Heart right ventricle (tissue), 16 donors: ENCODE measurements around the gene GAD1. TPM values are rescaled to one million over a fixed set of nuclear protein-coding genes. Genes with fewer than 3 reads are reported as not detected.

Source experiments
- ATAC-seq, 8 donors: fragments of 200-7000 bp; cut with Tn5 transposase; one replicate each; pipeline ENCODE4 v1.9.1; 2020; ENCODE audit warnings: mild to moderate bottlenecking in 8 of 8, moderate library complexity in 8 of 8, moderate number of reproducible peaks in 1 of 8
- DNase-seq, 2 donors: peaks; one replicate each; pipeline ENCODE4 v3.0.0-alpha.2; 2020
- H3K27ac ChIP-seq, 10 donors: fragments of 200-600 bp; sonication (generic) in 2 of 10; one replicate each; pipeline versions ENCODE4 v1.5.0 to v1.8.0; 2020 to 2022; ENCODE audit warnings: mild to moderate bottlenecking in 3 of 10
- H3K27me3 ChIP-seq, 7 donors: fragments of 200-600 bp; one replicate each; pipeline ENCODE4 v1.8.0; 2021 to 2022; ENCODE audit warnings: mild to moderate bottlenecking in 2 of 7
- H3K36me3 ChIP-seq, 9 donors: fragments of 200-600 bp; sonication (generic) in 1 of 9; one replicate each; pipeline versions ENCODE4 v1.5.0 to v1.8.0; 2020 to 2022; ENCODE audit warnings: mild to moderate bottlenecking in 2 of 9
- H3K4me1 ChIP-seq, 9 donors: fragments of 200-600 bp; sonication (generic) in 1 of 9; one replicate each; pipeline versions ENCODE4 v1.5.0 to v1.8.0; 2020 to 2022; ENCODE audit warnings: mild to moderate bottlenecking in 4 of 9
- H3K4me3 ChIP-seq, 10 donors: fragments of 200-600 bp; sonication (generic) in 2 of 10; one replicate each; pipeline versions ENCODE4 v1.5.0 to v1.8.0; 2020 to 2022; ENCODE audit warnings: mild to moderate bottlenecking in 7 of 10, moderate library complexity in 2 of 10
- H3K9me3 ChIP-seq, 11 donors: fragments of 200-600 bp in 10 of 11; sonication (generic) in 2 of 11; one replicate each; pipeline versions ENCODE4 v1.5.0 to v1.8.0; 2013 to 2022; ENCODE audit warnings: mild to moderate bottlenecking in 2 of 11, control low read depth in 1 of 11, moderate library complexity in 1 of 11
- CTCF ChIP-seq, 9 donors: fragments of 200-600 bp; sonication (generic) in 2 of 9; IDR thresholded peaks; one replicate each; pipeline versions ENCODE4 v1.5.0 to v1.8.0; 2021 to 2022; ENCODE audit warnings: antibody characterized with exemption in 9 of 9, mild to moderate bottlenecking in 5 of 9, moderate library complexity in 1 of 9
- whole genome bisulfite sequencing, 2 donors: extraction: QIAGEN DNeasy Blood & Tissue Kit; methylation state at CpG; one replicate each; pipeline ENCODE4 v1.1.7; 2013; ENCODE audit warnings: inconsistent platforms in 1 of 2; 5-methylcytosine and 5-hydroxymethylcytosine counted together
- intact Hi-C, 10 donors: fragments of 100-400 bp; cut with DNase I; formaldehyde crosslinking; loops; one replicate each; pipeline versions ENCODE4 v1.11.1 to v1.14.2; 2022
- polyA plus RNA-seq, 2 donors: library from polyadenylated mRNA; stranded (reverse); fragments of 200-250 nt; gene quantifications; one replicate each; pipeline ENCODE4 v1.2.3, GENCODE V29; 2013
- total RNA-seq, 10 donors: library from RNA; stranded (reverse); fragmentation: NEBNext Ultra II Directional in 3 of 10; extraction: Animal tissue kit (Norgen Biotek cat#: 25700) in 3 of 10; gene quantifications; one replicate each; pipeline versions ENCODE4 v1.2.1 to v1.2.4, GENCODE V29; 2021 to 2023
- donor health status: Arrhythmogenic right ventricular cardiomyopathy.
- donor health status: ischemic (EF 13 %, LVEDD 7.1; RV severe dilation, severe dysfunction).
- donor health status: healthy with polysubstance abuse.
- donor health status: DM: no; HTN: yes; CAD: no.
- donor health status: DM: no; HTN: no; CAD: no.
- donor health status: ischemic (EF 25% LVEDD 6.9; RV normal size, moderate dysfunction).
- donor health status: ischemic (EF 25% LVEDD 5.7; RV mildly dilated, moderate dysfunction).
- donor health status: healthy.
- donor health status: DM: yes; HTN: yes; CAD: no.
- donor health status: Ischemic cardiomyopathy.
- donor health status: ischemic (EF 35%, LVEDD 5.7; RV mildly dilated, moderate dysfunction).
- donor health status: nonischemic (EF 11% LVEDD 7.7; RV severe dilation, severe dysfunction).
- donor health status: DM: yes; HTN: yes; CAD: no.
- donor health status: PGD.
- donor health status: ischemic (EF 29% LVEDD 5.4; RV normal size, mild dysfunction).
- donor health status: nonischemic (EF 23%, LVEDD 6.1; RV moderate dilation, normal function).

GAD1 gene
- total and polyA plus RNA-seq, 12 donors, result 0.03 to 0.15 (median 0.13) TPM; not detected in 9

- DNase-seq (no peak), ATAC-seq (no peak)
- WGBS, 2 donors, result 92 to 96% methylated on average over 4 of the region's 4 CpGs
- no peaks in the 10 kb centered on the region for H3K4me1 ChIP-seq
- H3K4me3 ChIP-seq, result no peak overlapping the region
- H3K27ac ChIP-seq, result no peak overlapping the region
- no peaks in the 10 kb centered on the region for H3K36me3 ChIP-seq
- intact Hi-C loops, result no loop called here
- peaks cover 0 to 55% (median 25%) of the 10 kb centered on the region in 7 donors for H3K27me3 ChIP-seq
- no peaks in the 10 kb centered on the region for H3K9me3 ChIP-seq
- no peak for TF ChIP-seq CTCF (IDR thresholded peaks at IDR 0.05)
These were observed 14.4 kb downstream of the GAD1 start for GRCh38 chr2:170831115-170831514.

GRCh38 chr2:170836027-170836426 lies 19.3 kb downstream of the GAD1 start:
- Histone ChIP-seq H3K36me3 (no peaks in the 10 kb centered on the region), H3K4me1 (no peaks in the 10 kb centered on the region), H3K27me3 (peaks cover 0 to 43% (median 18%) of the 10 kb centered on the region in 7 donors), H3K4me3 (no peak overlapping the region), H3K9me3 (no peaks in the 10 kb centered on the region), H3K27ac (no peak overlapping the region)
- no peak for TF ChIP-seq CTCF (IDR thresholded peaks at IDR 0.05)
- ATAC-seq (peak in 2 of 8 donors; percentile 30 to 44), DNase-seq (no peak)
- 12 to 20% methylated on average over 5 of the region's 5 CpGs for WGBS, 2 donors
- intact Hi-C loops, result no loop called here

- no peak for TF ChIP-seq CTCF (IDR thresholded peaks at IDR 0.05)
- no peak for DNase-seq
These were observed 24.1 kb downstream of the GAD1 start for GRCh38 chr2:170840717-170841210.

GRCh38 chr2:170842785-170843184 lies 26.1 kb downstream of the GAD1 start:
- Histone ChIP-seq H3K27ac (no peak overlapping the region), H3K27me3 (peaks cover 0 to 24% (median 21%) of the 10 kb centered on the region in 7 donors), H3K9me3 (no peaks in the 10 kb centered on the region), H3K4me3 (no peak overlapping the region), H3K4me1 (no peaks in the 10 kb centered on the region), H3K36me3 (no peaks in the 10 kb centered on the region)
- no peak for TF ChIP-seq CTCF (IDR thresholded peaks at IDR 0.05)
- DNase-seq, result no peak
- ATAC-seq, result no peak
- 70 to 80% methylated on average over 2 of the region's 2 CpGs for WGBS, 2 donors
- intact Hi-C loops, result no loop called here

More at GRCh38 chr2:170840717-170841210, 24.1 kb downstream of the GAD1 start:
- H3K9me3 ChIP-seq, result no peaks in the 10 kb centered on the region
- no peak overlapping the region for H3K4me3 ChIP-seq
- 78 to 88% methylated on average over 4 of the region's 4 CpGs for WGBS, 2 donors
- H3K27ac ChIP-seq, result no peak overlapping the region
- ATAC-seq, result no peak
- peaks cover 0 to 44% (median 24%) of the 10 kb centered on the region in 7 donors for H3K27me3 ChIP-seq
- H3K36me3 ChIP-seq, result no peaks in the 10 kb centered on the region
- intact Hi-C loops, result no loop called here
- no peaks in the 10 kb centered on the region for H3K4me1 ChIP-seq
